Activated CD8-positive, alpha-beta memory T cell treated with anti-CD3 and anti-CD28 coated beads, Interleukin-2, amount 50 U/mL, for 1 hour (primary cell): Measurements from ENCODE around the gene NPAS2.

Experiments used
- DNase-seq: peaks from one replicate; pipeline ENCODE4 v3.0.0-alpha.2; 2020; ENCODE audit errors: extremely low read depth

NPAS2 gene

DNA sequence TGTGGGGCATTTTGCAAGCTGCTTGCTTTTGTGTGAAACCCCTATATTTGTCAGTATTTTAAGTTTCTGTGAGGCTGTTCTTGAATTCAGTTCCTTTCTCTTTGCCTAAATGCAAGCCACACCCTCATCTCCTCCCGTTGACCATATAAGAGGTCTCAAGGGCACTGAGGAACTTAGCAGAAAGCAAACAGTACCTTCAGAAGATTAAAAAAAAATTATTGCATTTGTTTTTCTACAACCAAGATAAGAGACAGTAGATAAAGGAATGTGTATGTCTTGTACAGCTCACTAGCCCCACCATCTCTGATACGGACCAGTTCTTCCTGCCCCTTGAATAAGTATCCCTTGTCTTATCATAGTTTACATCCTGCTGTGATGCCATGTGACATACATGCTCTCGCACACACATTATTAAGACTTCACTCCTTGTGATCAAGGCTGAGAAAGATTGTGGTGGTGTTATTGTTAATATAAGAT lies 64.2 kb downstream of the NPAS2 start:
- DNase-seq, result no peak

GRCh38 chr2:100886085-100886484 lies 66.1 kb downstream of the NPAS2 start:
- DNase-seq, result no peak

- DNase-seq, result no peak
These were observed 67.2 kb downstream of the NPAS2 start for GRCh38 chr2:100887039-100887578.

DNA sequence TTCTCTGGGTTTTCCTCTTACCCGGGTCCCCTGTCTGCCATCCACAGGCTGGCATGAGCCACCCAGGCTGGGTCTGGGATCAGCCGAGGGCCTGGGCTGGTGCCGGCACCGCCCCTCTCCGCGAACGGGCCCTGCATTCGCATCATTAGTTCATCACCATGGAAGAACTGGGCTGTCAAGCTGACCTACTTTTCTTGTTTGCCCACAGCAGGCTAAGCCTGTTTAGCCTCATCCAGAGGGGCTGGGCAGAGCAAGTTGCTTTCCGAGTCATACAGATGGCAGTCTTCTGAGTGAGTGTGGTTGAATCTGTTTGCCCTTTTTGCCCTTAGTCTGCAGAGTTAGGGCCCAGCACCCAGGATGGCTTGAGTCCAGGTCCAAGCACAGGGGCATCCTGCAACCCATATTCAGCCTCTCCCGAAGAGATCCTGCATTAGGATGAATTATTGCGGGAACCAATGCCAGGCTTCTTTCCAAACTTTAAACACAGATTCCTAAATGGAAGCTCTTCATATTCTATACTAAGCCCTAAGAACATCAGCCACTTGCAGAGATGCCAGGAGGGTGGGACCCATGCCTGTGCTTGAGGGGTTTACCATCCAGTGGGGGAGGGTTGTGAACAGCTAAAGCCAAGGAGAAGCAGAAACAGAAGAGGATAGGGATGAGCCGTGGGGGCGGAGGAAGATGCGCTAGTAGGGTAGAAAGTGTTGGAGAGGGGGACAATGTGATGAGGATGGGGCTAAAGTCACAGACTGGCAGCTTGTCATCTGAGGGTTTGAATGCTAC lies 68.0 kb downstream of the NPAS2 start:
- DNase-seq, result no peak

GRCh38 chr2:100888601-100889000 lies 68.7 kb downstream of the NPAS2 start:
- no peak for DNase-seq

- no peak for DNase-seq
These were observed 69.3 kb downstream of the NPAS2 start for GRCh38 chr2:100889286-100889685.

- DNase-seq, result no peak
These were observed 72.1 kb downstream of the NPAS2 start for GRCh38 chr2:100891906-100892642.

GRCh38 chr2:100893392-100894104 lies 73.6 kb downstream of the NPAS2 start:
- DNase-seq, result no peak

DNA sequence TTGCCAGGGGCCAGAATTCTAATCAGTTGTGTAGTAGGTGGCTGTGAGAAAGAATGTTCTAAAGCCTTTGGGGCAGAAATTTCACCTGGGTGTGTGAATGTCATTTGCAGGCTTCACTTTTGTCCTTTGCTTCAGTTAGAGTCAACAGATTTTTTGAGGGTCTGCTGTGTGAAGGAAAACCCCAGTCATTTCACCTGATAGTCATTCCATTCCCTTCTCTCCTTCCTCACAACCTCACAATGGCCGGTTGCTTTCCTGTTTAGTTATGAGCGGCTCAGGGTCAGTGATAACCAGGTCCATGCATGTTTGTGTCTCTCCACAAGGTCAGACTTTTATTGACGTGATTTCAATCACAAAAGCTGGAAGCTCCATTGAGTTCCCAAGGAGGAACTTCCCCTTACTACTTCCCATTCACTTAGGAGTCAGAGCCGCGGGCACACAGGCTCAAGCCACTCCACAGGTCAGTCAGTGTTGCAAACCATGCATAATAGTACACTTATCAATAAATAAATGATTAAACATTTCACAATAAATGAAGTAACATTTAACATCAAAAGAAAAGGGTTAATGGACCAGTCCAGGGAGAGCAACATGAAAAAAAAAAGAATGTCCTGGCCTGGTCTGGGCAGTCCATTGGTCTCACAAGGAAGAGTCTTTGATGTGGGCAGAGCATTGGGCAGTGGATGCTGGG lies 74.3 kb downstream of the NPAS2 start:
- no peak for DNase-seq

- DNase-seq, result no peak
These were observed 74.8 kb downstream of the NPAS2 start for GRCh38 chr2:100894796-100895156.

- no peak for DNase-seq
These were observed 75.5 kb downstream of the NPAS2 start for GRCh38 chr2:100895402-100895801.

- DNase-seq, result no peak
These were observed 76.2 kb downstream of the NPAS2 start for GRCh38 chr2:100895934-100896685.

DNA sequence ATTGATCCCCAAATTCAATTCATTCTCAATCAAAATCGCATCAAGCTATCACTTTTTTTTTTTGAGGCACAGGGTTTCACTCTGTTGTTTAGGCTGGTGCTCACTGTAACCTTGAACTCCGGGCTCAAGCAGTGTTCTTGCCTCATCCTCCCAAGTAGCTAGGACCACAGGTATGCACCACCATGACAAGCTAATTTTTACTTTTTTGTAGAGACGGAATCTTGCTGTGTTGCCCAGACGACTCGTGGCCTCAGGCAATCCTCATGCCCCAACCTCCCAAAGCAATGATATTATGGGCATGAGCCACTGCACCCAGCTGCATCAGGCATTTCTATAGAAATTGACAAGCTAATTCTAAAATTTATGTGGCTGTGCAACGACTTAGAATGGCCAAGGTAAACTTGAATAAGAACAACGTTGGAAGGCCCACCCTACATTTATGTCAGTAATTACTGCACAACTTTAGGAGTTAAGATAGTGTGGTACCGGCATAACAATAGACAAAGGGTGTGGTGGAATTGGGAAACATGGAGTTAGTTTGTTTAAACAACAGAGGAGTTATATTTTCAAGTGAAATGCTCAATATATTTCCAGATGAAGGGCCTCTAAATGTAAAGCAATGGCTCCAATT lies 78.2 kb downstream of the NPAS2 start:
- DNase-seq, result no peak

DNA sequence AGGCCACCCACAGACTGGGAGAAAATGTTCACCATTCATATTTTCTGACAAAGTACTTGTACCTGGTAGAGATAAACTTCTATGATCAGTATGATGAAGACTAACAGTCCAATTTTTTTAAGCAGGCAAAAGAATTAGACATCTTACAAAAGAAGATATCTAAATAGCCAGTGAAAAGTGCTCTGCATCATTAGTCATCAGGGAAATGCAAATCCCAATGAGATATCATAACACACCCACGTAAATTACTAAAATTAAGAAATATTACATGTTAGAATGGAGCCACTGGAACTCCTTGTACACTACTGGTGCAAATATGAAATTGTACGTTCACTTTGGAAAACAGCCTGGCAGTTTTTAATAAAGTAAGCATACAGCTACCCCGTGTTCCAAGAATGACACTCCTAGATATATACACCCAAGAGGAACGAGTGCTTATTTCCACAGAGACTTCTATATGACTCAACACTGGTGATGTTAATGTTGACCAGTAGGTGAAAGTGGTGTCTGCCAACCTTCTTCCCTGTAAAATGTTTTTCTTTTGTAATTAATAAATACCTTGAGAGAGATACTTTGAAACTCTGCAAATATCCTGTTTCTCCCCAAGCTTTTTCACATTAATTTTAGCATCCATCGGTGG lies 80.3 kb downstream of the NPAS2 start:
- DNase-seq, result no peak

GRCh38 chr2:100902817-100903405 lies 83.0 kb downstream of the NPAS2 start:
- no peak for DNase-seq

GRCh38 chr2:100903534-100904258 lies 83.8 kb downstream of the NPAS2 start:
- no peak for DNase-seq

DNA sequence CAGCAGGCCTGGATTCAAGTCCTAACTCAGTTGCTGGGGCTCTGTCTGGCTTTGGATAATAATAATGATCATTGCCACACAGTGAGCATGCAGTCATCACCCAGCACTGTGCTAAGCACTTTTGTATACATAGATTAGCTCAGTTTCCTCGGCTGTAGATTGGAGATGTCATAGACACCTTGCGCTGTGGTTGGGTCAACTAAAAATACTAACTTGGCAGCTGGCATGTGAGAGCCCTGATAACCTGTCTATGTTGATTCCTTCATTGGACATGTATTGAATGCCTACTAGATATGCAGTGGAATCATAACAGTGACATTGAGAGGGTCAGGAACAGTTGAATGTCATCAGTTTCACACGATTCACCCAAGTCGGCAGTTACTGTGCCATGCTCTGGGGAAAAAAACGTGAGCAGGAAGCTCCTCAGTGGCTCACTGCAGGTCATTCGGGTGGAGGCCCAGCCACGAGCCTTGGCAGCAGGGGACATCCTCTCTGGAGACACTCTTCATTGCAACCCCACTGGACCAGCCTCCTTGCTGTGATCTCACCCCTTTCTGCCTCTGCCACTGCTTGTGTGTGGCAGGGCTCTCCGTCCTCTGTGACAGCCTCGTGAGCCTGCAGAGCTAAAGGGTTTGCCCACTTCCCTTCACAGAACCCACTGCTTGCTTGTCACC lies 85.3 kb downstream of the NPAS2 start:
- no peak for DNase-seq

DNA sequence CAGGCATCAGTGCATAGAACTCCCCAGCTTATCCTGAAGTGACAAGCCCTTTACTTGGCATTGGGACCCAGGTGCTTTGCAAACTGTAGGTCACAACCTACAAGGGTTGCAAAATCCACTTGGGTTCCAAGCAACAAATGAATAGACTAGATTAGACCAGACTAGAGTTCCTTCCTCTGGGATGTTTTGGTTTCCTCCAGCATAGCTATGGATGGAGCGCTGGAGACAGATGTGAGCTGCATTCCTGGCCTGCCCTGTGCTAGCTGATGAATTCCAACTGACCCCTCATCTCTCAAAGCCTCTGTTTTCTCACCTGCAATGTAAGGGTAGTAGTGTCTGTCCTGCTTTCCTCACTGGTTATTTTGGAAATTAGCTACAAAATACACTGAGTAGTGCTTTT lies 86.2 kb downstream of the NPAS2 start:
- DNase-seq, result no peak
